HG02938 (cell line): ENCODE measurements around the gene SPEM1.

Experiments used
- ATAC-seq: cut with Tn5 transposase; IDR thresholded peaks from one replicate; pipeline ENCODE4 v1.9.1; 2021; ENCODE audit warnings: mild to moderate bottlenecking, moderate library complexity; ENCODE audit not compliant: unreplicated experiment

Gene SPEM1

GRCh38 chr17:7439462-7440112, 19.5 kb downstream of the SPEM1 start, which contains the start of gene FGF11:
Gene FGF11 (plus strand): TSS chr17:7439512. CDS start chr17:7439621, 109 bp downstream.
- ATAC-seq: no peak

GRCh38 chr17:7440113-7440833, 20.1 kb downstream of the SPEM1 start:
- no peak for ATAC-seq

- no peak for ATAC-seq
These were observed 20.7 kb downstream of the SPEM1 start for GRCh38 chr17:7440834-7441195.

GRCh38 chr17:7441266-7441665, 21.1 kb downstream of the SPEM1 start:
- ATAC-seq: no peak

GRCh38 chr17:7442142-7442541, 22.0 kb downstream of the SPEM1 start:
- ATAC-seq: no peak

- ATAC-seq: no peak
These were observed 23.7 kb downstream of the SPEM1 start for GRCh38 chr17:7443499-7444485.

- ATAC-seq: no peak
These were observed 24.8 kb downstream of the SPEM1 start, which contains the start of gene CHRNB1 for GRCh38 chr17:7444682-7445618. Gene CHRNB1 (plus strand): TSS chr17:7445061. CDS start chr17:7445128, 67 bp downstream.

- ATAC-seq: no peak
These were observed 25.5 kb downstream of the SPEM1 start for GRCh38 chr17:7445619-7445968.

- ATAC-seq: no peak
These were observed 28.3 kb downstream of the SPEM1 start for GRCh38 chr17:7448461-7448860.

GRCh38 chr17:7459961-7460545, 39.9 kb downstream of the SPEM1 start:
- no peak for ATAC-seq

GRCh38 chr17:7460850-7461660, 40.9 kb downstream of the SPEM1 start:
- no peak for ATAC-seq

- no peak for ATAC-seq
These were observed 42.6 kb downstream of the SPEM1 start for GRCh38 chr17:7462474-7463371.

- no peak for ATAC-seq
These were observed 43.3 kb downstream of the SPEM1 start for GRCh38 chr17:7463372-7463846.

GRCh38 chr17:7464081-7464480, 44.0 kb downstream of the SPEM1 start:
- no peak for ATAC-seq

- no peak for ATAC-seq
These were observed 45.6 kb downstream of the SPEM1 start for GRCh38 chr17:7465597-7466275.

- no peak for ATAC-seq
These were observed 46.2 kb downstream of the SPEM1 start for GRCh38 chr17:7466318-7466638.

GRCh38 chr17:7466639-7467341, 46.7 kb downstream of the SPEM1 start:
- no peak for ATAC-seq
